HuH-7 (cell line): Measurements from ENCODE around the gene GSTK1.
A peak's percentile ranks its signal among the peaks of the same experiment; 100 is the strongest.

Source experiments
- DNase-seq: peaks from one replicate; pipeline ENCODE4 v3.0.0; 2011; ENCODE audit warnings: low spot score

Gene GSTK1

GRCh38 chr7:143299346-143299745 is 36.1 kb downstream of the GSTK1 start:
- no peak for DNase-seq

- DNase-seq: peak; percentile 75
These were observed 36.6 kb downstream of the GSTK1 start for GRCh38 chr7:143299840-143300239.

GRCh38 chr7:143300959-143301935 is 38.0 kb downstream of the GSTK1 start:
- DNase-seq: no peak

- DNase-seq: no peak
These were observed 40.5 kb downstream of the GSTK1 start for GRCh38 chr7:143303733-143304132.

- DNase-seq: no peak
These were observed 41.7 kb downstream of the GSTK1 start for GRCh38 chr7:143304938-143305337.

GRCh38 chr7:143305423-143306070 is 42.3 kb downstream of the GSTK1 start:
- DNase-seq: peak; percentile 68

- no peak for DNase-seq
These were observed 45.4 kb downstream of the GSTK1 start for GRCh38 chr7:143308632-143309031.

- no peak for DNase-seq
These were observed 50.9 kb downstream of the GSTK1 start for GRCh38 chr7:143314127-143314526.

GRCh38 chr7:143315776-143316175 is 52.5 kb downstream of the GSTK1 start, which contains the start of gene CLCN1:
TSS of gene CLCN1 (plus strand) at chr7:143316111. CDS start at chr7:143316213, 102 bp downstream.
- DNase-seq: no peak

GRCh38 chr7:143316492-143316891 is 53.3 kb downstream of the GSTK1 start:
- DNase-seq: no peak

GRCh38 chr7:143318661-143319060 is 55.4 kb downstream of the GSTK1 start:
- peak; percentile 79 for DNase-seq
